GM19397 (cell line): Measurements from ENCODE around the gene S100A10.

Experiments used
- ATAC-seq: cut with Tn5 transposase; IDR thresholded peaks from one replicate; pipeline ENCODE4 v1.9.1; 2021; ENCODE audit warnings: mild to moderate bottlenecking, moderate library complexity; ENCODE audit not compliant: unreplicated experiment

Gene S100A10, protein sequence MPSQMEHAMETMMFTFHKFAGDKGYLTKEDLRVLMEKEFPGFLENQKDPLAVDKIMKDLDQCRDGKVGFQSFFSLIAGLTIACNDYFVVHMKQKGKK

DNA sequence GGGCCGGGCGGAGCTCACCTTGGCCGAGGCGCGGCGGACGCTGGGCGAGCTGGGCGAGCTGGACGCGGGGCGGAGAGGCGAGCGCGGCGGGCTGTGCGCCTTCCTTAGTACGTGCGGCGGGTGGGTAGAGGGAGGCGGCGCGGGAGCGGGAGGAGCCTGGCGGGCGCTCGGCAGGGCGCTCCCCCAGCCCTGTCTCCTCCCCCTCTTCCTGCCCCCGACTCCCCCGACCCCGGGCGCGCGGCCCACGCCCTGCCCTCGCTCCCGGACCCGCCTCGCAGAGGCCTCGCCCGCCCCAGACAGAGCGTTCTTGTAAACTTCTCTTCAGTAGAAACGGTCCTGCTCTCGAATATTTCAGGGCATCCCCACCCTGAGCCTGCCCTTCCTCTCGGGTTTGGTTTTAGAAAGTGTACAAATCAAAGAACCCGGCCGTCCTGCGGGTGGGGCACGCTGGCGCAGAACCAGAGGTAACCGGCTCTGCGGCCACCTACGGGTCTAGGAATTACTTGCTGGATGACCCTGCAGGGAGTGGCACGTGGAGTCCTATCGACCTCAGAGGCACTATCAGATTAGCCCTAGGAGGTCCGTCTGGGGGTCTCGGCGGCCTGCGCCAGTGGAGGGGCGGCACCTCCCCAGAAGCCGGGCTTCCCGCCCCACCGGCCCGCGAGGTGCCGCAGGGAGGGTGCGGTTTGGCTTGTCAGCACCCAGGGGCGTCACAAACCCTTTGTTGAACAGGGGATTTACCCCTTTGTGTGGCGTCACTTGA is at the start of gene S100A10:
S100A10 (minus strand) TSS at position 126 of the 763 bp plus-strand sequence. CDS start 7,629 bp downstream, outside the sequence.
- no peak for ATAC-seq

DNA sequence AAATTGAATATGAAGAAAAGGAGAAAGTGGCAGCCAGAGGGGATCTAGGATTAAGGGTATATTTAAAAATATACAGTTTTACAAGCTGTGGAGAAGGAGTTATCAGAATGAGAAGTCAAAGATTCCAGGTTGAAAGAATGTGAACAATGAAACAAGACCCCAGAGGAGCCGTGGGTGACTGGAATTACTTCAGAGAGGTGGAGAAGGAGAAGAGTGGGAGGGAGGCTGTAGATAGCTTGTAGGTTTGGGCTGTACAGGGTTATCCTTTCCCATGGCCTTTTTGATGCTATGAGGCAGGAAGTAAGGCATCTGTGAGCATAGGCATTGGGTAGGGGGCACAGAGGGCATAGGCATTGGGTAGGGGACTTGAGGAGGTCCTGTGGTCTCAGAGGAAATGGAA is 48.4 kb upstream of the S100A10 start:
- ATAC-seq, result no peak

DNA sequence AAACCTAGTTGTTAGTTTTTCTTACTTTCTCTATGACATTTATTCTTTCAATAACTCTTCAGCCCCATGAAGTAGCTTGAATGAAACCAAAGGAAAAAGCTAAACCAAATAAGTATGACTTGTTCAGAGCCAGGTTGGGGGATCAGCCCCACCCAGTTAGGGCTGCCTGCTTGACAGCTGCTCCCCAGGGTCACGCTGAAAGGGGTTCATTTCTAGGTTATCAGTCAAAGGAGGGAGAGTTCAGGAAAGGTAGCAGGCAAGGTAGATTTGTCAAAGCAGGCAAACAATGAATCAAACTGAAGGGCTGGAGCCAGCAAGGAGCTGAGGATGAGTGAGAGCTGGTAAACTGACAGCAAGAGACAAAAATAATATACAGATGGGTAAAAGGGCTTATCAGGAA is 46.2 kb upstream of the S100A10 start:
- no peak for ATAC-seq

DNA sequence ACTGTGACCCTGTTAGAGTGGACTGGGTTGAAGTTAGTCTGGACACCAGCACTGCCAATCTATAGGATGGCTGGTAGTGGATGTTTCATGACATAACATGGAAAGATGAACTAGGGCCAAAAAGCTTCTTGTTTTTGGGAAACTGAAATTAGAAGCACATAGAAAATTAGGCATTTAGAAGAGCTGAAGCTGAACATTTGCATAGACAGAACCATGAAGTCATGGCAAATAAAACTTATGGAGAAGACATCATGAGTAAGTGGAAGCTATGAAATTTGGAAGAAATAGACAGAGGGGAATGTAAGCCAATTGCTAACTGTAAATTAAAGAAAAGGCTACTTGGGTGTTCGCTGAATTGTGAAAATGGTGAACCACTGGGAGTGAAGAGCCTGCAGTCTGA is 45.8 kb upstream of the S100A10 start:
- no peak for ATAC-seq

DNA sequence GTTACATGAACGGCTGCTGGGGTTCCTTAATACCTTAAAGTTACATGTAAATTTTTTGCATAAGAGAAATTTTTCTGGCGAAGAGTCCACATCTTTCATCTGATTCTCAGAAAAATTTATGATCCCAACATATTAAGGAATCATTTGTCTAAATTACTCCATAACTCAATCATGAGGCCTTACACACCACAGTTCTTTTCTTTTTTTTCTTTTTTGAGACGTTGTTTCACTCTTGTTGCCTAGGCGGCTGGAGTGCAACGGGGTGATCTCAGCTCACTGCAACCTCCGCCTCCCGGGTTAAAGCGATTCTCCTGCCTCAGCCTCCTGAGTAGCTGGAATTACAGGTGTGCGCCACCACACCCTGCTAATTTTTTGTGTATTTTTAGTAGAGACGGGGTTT is 45.2 kb upstream of the S100A10 start:
- no peak for ATAC-seq

DNA sequence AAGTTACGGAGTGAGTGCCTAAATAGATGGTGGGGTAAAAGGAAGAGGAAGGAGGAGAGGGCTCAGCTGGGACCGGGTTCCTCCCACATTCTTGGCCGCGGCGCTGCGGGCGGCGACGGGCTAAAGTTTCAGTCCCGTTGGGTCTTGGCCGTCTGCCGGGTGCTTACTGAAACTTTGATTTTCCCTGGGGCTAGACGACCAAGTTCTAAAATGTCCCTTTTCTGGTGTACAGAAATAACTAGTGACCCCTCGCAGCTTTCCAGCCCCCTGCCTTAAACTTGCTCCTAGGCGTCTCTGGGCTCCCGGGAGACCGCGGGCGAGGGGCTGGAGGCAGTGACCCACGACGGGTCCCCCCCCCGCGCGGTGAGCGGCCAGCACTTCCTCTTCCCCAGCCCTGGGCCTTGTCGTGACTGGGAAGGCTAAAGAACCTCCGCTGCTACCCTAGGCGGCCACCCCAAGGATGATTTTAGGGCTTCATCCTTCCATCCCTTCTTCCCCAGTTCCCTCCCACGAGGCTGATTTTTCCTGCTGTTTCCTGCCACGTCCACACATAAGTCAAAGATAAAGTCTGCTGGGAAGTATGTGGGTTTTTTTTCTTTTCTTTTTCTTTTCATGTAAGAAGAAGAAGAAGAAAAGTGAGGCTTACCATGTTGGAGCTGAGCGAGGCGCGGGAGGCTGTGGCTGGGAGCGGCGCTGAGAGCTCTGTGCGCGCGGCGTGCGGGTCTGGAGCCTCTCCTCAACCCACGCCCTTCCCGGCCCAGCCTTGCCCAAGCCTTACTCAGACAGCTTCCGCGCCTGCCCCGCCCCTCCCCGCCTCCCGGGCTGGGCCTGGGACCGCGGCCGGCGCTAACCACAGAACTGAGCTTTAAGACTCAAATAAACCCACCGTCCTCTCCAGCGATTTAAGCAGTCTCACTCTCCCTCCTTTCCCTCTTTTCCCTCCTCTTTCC is 42.9 kb upstream of the S100A10 start, which contains the start of gene S100A11:
S100A11 (minus strand) TSS at position 738 of the 950 bp plus-strand sequence; CDS start at position 649, 89 bp downstream.
- ATAC-seq, result peak; percentile 54

DNA sequence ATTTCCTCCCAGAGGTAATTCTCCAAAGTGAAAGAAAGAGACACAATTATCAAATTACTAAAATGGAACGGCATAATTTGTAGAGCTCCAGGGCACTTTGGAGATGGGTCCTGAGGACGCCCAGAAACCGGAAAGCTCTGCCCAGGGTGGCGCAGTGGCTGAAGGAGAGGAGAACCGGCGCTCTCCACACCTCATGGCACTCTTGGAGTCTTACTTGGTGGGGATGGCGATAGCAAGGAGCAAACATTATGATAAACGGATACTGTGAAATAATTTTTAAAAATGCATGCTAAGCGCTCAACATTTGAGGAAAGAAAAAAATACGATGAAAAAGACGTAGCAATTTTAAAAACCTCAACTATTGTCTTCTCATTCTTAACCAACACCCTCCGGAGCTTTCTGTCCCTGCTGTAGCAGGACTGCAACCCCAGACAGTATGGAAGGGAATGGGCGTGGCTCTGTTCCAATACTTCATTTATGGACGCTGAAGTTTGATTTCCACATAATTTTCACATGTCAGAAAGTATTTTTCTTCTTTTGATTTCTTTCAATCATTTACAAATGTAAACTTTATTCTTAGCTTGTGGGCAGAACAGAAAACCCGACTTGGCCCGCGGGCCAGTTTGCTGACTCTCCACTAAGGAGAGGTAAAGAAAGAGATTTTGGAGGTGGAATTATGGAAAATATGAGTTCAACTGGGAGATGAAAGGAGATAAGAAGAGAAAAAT is 42.0 kb upstream of the S100A10 start:
- ATAC-seq, result no peak

DNA sequence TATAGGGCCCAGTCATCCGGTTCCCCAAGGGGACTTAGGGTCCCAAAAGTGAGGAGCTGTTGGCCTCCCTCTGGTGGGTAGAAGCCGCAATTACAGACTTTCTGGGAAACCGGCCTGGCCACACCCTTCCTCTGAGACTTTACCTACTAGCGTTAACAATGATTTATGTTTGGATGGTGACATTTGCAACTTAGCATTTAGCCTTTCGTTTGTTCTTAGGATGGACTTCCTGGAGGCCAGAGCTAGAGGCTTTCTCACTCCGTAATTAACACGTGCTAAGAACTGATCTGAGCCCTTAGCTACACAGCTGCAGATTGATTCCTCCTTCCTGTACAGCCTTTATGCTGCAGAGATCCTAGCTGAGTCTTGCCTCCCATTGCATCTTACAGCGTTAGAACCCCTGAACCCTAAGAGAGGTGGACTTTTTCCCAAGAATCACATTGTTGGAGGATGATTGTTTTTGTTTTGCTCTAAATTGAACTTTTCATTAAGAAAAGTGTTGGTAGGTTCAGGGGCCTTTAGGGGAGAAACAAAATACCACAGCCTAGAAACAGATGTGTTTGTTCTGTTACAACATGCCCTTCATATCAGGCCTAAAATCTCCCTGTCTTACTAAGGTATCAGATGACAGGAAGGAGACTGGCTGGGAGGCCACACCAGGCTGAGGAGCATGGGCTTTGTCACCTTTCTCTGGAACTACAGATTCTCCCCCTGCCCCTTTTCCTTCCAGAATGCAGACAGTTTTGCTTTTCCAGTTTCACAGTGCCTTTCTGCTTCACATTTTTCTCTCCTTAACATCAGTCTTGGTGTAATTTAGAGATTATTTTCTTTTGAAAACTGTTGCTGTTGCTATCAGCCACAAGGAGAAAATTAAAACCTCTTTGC is 41.2 kb upstream of the S100A10 start:
- ATAC-seq, result peak; percentile 36

DNA sequence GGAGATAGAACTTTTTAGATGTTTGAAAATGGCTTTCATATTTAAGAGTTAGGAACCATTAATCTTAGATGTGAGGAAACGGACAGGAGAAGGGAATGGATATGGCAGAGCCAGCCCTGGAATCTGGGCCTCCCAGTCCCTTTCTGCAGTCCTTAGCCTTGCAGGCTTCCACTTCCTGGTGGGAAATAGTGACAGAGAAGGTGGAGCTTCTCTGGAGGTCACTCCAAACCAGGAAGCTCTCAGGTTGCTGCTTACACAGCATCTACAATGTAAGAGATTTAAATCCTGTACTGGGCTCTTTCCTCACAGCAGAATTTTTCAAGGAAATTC is 40.6 kb upstream of the S100A10 start:
- peak; percentile 4 for ATAC-seq

DNA sequence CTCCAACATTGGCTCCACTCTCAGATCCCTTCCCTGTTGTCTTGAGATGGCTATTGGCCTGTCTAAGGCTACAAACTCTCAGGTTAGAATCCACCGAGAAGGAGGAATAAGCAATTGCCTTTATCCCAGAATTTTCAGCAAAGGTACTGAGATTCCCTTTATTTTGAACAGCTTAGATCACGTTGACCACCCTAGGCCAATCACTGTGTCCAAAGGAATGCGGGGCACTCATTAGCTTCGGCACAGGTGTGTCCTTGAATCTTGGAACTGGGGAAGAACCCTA is 36.2 kb upstream of the S100A10 start:
- ATAC-seq, result no peak

DNA sequence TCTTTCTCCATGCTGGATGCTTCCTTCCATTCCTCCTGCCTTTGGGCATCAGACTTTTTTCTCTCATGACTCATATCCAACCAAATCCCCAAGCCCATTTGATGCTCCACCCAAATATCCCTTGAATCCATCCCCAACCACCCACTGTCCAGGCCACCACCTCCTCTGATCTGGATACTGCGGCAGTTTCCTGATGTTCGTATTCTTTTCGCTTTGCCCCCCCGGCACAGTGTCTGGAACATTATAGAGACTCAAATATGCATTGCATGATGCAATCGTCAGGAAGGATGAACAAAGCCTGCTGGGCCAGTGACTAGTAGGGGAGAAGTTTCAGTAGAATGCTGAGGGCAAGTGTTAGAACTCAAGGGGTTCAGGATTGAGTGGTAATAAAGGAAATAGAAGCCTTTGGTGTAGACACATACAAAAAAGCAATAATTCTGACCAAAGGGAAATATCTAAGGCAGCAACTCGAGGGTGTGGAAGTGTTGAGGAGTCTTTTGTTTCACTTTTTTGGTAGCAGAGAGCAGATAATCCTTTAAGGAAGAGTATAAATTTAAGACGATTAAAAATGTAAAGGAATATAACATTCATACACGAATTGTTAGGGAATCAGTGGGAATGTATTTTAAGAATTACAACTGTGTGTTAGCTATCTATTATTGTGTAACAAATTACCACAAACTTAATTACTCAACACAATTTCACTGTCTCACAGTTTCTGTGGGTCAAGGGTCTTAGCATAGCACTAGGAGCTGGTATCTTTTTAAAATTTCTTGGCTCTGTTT is 35.7 kb upstream of the S100A10 start:
- no peak for ATAC-seq

DNA sequence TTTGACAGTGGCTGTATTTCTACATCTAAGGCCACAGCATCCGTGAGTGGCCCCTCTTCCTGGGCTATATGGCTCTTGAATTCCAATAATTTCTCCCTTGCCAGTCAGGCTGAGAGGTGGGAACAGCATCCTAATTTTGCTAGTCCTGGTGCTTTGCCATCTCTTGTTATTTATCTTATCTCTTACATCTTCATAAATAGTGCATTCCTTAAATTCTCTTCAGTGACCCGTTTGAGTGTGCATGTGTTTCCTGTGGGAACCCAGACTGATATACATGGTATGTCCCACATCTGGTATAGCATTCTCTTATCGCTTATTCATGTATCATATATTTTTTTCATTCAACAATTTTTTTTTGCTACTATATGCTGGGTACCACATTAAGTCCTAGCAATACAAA is 33.2 kb upstream of the S100A10 start:
- no peak for ATAC-seq

DNA sequence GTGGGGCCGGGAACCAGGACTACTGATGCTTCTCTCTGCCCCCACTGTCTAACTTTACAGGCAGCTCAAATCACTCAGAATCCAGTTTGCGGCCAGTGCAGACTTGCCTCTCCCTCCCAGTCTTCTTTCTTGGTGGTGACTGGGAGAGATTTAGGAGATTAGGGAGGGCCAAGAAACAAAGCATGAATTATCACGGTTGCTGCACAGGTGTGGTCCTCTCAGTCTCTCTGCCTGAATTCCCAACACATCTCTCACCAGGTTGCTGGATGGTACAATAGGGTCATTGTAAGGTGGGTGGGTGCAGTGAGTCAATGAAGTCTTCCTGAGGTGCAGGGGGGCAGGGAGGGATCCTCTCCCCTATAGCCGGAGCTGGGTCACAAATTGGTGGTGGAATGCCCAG is 30.6 kb upstream of the S100A10 start:
- no peak for ATAC-seq

DNA sequence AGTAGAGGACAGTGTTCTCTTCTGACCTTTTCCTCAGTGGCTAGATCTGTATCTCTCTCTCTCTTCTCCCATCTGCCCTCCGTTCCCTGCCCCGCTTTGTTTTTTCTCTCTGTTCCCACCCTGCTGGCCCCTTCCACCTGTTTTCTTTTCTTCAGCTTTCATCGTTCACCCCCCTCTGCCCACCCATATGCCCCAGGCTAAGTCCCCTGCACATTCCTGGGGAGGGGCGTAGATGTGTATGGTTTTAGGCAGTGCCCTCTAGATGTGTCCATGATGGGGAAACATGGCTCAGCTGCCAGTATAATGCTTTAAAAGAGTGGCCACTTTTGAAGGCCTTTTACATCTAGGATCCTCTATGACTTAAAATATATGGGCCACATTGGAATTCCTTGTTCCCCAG is 29.6 kb upstream of the S100A10 start:
- no peak for ATAC-seq

DNA sequence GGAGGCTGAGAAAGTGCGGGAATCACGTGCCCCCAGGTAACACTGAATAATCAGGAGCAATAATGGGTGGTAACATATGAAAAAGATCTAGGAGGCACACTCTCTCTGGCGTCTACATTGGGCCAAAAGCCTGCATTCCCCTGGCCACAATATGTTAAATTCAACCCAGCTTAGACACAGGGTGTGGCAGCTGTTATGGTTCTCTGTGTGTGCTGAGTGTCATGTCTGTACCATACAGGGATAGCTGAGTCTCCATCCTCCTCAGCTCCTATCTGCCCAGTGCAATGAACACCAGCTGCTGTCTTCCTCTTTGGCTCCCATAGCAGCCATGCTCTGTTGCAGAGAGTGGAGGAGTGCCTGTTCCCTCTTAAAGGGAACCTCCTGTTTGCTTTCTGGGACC is 28.8 kb upstream of the S100A10 start:
- ATAC-seq, result no peak

DNA sequence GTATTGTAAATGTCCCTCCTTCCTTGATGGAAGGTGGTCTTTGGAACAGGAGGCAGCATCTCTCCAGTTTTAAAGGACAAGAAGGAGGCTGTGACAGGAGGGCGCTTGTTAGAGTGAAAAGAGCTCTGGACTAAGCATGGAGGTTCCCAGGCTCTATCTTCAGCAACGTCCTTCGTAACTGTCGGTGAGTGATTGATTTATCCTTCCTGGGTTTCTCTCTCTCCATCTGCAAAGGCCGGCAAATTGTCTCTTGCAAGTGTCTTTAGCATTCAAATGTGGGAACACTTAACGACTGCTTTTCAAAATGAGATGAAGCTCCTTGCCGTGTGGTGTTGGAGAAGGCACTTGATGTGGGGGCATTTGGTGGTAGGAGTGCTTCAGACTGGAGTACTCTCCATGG is 27.9 kb upstream of the S100A10 start:
- no peak for ATAC-seq

DNA sequence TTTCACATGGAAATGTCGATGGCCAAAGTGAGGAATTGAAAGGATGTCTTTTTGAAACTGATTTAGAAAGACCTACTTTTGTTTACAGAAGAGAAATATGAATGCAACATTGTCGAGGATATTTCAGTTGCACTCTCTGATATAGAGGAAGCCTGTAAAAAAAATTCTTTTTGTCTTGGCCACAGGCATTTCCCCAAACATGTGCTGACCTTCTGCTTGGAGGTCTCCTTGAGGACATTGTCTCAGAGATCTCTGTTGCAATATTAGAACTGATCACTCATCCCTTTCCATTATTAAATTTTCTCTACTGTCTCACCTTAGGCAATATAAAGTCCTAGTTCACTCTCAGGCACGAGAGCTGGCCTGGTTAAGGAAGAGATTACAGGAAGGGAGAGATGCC is 27.2 kb upstream of the S100A10 start:
- no peak for ATAC-seq

DNA sequence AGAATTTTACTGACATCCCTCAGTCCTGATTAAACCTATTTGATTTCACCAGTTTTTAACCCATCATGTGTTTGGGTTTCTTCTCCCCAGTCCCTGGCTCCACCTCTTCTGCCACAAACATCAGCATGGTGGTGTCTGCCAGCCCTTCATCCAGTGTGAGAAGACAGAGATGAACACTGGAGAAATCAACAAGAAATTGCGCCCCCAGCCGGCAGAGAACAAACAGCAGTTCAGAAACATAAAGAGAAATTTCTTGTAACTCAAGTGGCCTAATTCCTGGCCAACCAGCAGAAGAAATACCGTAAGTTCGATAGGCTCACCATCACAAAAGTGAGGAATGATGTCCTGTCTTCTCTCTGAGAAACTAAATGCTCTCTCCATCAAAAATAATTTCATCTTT is 24.9 kb upstream of the S100A10 start:
- no peak for ATAC-seq

DNA sequence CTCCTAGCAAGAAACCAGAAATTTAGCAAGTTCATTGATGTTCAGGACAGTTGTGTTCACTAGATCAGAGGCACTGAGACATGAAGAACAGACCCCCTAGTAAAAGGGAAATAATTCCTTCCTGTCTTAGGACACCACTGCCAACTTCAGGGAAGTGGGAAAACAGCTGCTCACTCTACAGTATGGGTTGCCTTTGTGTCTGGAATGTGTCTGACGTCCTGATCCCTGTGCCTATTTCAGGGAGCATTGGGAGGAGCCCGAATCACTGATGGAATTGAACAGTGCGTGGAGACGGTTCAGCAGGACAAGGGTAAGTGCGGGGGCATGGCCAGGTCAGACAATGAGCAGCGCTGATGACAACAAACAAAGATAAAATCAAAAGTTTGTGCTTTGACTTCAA is 22.1 kb upstream of the S100A10 start:
- ATAC-seq, result no peak

DNA sequence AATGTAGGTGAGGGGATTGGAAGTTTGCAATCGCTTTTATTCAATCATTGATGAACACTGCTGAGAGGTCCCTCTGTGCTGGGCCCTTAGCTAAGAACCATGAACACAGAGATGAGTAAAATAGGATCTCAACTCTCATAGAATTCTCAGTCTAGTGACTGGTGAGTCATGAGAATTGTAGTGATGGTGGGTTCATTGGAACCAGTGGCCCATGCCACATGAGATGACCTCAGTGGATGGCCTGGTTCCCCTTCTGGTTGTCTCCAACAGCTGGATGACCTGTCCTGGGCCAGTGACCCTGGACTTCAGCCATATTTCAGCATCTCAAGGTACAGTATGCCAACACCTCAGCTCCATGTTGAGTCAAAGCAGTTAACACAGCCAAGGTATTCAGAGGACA is 21.3 kb upstream of the S100A10 start:
- ATAC-seq, result no peak
